ENCODE measurements around the gene GOLM1. TPM values are rescaled to one million over a fixed set of nuclear protein-coding genes. Genes with fewer than 3 reads are reported as not detected.
"Not testable (repeated sequence)": the region's sequence is repeated elsewhere in the genome, so short reads cannot be mapped to it uniquely, and the experiment has no call there.

The GOLM1 gene
- total RNA-seq, 1 donor from 2014 or later = 4.0 TPM

- intact Hi-C loops (cut with micrococcal nuclease) = no loop called here
These were observed 7.9 kb downstream of the GOLM1 start for GRCh38 chr9:86091477-86091876.

DNA sequence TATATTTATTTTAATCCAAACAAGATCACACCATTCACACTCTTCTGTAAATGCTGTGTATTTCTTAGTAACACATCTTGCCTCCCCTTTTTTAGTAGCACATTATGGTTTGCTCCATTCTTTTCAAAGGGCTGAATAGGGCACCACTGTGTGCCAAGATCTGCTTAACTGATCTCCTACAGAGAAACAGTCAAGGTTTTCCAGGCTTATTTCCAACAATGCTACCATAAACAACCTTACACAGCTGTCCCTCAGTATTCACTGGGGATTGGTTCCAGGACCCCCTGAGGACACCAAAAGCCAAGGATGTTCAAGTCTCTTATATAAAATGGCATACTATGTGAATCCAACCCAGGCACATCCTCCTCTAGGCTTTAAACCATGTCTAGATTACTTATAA, 16.5 kb downstream of the GOLM1 start:
- intact Hi-C loops (cut with micrococcal nuclease) = loop anchor here (10.0 kb wide), 1 partner anchor 982 kb away; no protein-coding TSS in a partner anchor

- intact Hi-C loops (cut with micrococcal nuclease) = loop anchor here (10.0 kb wide), 1 partner anchor 985 kb away; no protein-coding TSS in a partner anchor
These were observed 19.4 kb downstream of the GOLM1 start for GRCh38 chr9:86079865-86080469.

DNA sequence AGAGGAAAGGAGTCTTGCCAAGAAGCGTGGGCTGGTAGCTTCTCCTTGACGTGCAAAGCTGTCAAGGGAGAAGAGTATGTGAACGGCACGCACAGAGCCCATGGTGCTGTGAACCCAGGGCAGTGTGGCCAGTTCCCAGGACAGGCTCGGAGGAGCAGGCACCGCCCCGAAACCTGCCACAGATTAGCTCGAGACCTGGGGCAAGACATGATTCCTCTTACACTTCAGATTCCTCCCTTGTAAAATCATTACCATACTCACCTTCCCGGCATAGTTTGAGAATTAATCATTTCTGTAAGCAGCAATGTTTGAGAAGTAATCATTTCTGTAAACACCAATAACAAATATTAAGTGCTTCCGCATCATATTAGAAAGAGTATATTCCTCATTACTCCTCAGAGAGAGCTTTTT, 19.9 kb downstream of the GOLM1 start:
- intact Hi-C loops (cut with micrococcal nuclease) = no loop called here

DNA sequence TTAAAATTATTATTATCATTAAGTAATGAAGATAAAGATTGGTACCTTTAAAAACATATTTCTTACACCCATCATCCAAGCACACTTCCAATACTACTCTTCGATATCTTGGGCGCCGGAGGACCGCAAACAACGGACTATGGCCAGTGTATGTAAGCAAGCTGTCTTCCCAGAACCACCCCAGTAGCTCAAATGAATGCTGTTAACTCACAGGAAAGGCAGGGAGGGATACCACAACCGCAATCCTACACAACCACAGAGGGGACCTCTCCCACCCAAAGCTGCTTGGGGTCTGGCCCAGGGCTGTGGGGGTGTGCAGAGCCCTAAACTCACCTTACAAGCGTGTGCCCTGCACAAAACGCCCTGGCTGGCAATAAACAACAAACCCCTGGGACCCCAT, 20.6 kb downstream of the GOLM1 start:
- intact Hi-C loops (cut with micrococcal nuclease) = no loop called here

GRCh38 chr9:86077276-86077675, 22.1 kb downstream of the GOLM1 start:
- intact Hi-C loops (cut with micrococcal nuclease) = no loop called here

- intact Hi-C loops (cut with micrococcal nuclease) = no loop called here
These were observed 23.9 kb downstream of the GOLM1 start for GRCh38 chr9:86075132-86076109.

DNA sequence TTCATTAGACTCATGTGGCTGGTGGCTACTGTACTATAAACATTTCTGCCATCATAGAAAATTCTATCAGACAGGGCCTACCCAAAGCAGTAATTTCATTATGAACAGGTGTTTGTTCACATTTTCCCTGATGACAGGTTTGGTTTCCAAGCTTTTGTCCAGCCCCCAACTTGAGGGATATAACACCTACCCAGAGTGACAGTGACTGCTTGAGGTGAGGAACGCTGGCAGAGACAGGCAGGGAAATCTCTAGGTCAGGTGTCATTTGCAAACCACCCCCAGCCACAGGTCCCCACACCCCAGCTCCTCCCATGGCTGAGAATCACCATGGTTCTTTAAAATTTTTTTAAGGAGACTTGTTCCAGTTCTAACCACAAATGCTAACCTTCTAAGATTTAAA, 25.5 kb downstream of the GOLM1 start:
- intact Hi-C loops (cut with micrococcal nuclease) = no loop called here

DNA sequence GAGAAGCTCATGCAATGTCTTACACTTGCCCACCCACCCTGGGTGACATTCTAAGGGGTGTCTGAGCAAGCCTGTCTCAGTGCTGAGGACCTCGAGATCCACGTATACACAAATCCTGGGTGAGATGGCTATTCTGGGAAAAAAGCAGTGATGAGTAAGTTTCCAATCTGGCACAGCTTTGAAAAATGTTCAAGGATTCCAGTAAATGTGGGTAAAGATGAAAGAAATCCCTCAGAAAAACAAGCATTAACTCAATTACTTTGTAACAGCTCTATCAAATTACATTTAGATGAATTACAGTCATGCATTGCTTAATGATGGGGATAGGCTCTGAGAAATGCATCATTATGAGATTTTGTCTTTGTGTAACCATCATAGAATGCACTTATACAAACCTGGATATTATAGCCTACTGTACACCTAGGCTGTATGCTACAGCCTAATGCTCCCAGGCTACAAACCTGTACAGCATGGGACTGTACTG, 26.9 kb downstream of the GOLM1 start:
- intact Hi-C loops (cut with micrococcal nuclease) = no loop called here

GRCh38 chr9:86069206-86069869, 30.0 kb downstream of the GOLM1 start:
- intact Hi-C loops (cut with micrococcal nuclease) = no loop called here

DNA sequence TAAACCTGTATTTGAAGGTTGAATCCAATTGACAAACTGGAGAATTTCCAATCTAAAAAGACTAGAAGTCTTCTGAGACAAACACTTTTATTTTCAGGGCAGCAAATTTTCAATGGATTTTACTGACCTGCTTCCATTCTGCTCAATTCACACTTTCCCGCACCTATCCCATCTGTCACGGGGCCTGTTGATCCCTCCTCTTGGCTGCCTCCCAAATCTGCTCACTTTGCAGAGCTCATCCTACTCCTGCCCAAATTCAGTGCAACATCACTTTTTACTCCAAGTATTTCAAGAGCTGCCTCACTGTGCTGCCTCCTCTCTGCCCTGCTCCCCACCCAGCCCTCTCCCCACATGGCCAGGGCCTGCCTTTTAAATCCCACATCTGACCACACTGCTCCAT, 35.1 kb downstream of the GOLM1 start:
- intact Hi-C loops (cut with micrococcal nuclease) = no loop called here

GRCh38 chr9:86062845-86063693, 36.3 kb downstream of the GOLM1 start:
- intact Hi-C loops (cut with micrococcal nuclease) = no loop called here

DNA sequence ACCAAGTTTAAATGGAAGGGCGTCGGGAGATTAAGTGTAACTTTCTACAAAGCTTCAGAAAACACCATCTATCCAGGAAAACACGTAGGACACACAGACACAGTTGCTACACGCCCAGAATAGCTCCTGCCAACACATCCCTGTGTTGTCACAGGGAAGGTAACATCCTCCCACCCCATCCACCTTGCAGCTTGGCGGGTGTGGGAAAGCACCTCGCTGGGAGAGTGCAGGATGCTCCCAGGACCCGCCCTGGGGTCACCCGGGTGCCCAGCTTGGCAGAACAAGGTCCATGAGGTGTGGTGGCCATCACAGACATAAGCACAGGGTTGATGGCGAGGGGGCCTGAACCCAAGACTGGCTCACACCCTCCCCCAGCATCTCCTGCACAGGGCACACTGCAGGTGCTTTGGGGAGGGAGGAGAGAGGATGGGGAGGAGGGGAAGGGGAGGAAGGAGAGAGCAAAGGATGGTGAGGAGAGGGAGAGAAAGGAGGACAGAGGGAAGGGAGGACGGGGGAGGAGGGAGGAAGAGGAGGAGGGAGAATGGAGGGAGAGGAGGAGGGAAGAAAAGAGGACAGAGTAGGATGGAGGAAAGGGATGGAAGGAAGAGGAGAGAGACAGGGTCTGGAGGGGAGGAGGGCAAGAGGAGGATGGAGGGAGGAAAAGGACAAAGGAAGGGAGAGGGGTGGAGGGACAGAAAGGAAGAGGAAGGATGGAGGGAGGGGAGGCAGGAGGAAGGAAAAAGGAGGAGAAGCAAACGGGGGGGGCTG, 37.2 kb downstream of the GOLM1 start:
- intact Hi-C loops (cut with micrococcal nuclease) = no loop called here

DNA sequence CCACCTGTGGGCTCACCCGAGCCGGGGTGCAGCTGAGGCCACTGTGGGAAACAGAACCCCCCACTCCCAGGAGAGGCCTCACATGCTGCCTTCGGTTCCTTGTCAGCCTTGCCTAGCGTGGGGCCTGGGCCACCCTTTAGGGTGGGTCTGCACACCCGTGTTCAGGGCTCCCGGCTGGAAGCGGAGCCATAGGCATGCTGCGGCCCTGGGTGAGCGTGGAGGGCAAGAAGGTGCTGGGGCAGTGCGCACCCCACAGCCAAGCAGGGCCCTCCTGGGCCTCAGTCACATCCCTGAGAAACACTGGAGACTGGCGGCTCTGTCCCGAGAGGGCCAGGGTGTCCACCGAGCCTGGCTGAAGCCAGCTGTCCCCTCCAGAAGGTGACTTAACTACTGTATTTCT, 41.9 kb downstream of the GOLM1 start:
- intact Hi-C loops (cut with micrococcal nuclease) = no loop called here

DNA sequence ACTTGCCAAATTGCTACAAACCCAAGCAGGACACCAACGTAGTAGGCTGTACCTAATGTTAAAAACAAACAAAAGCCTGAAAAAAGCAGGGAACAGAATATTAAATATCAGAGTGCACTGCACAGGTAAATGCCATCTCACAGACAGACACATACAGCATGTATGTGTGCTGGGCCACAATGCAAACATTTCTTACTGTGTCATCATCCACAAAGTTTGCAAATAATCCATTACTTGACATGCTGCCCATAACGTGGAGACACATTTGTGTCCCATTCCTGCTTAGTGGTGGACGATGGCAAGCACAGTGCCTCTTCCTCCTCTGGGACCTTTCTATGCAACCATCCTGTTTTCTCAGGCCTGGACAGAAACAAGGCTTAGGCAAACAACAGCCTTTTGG, 44.7 kb downstream of the GOLM1 start:
- intact Hi-C loops (cut with micrococcal nuclease) = no loop called here

GRCh38 chr9:86052556-86053468, 46.5 kb downstream of the GOLM1 start:
- intact Hi-C loops (cut with micrococcal nuclease) = no loop called here

- intact Hi-C loops (cut with micrococcal nuclease) = not testable (repeated sequence)
These were observed 51.2 kb downstream of the GOLM1 start for GRCh38 chr9:86048018-86048742.

GRCh38 chr9:86047361-86047760, 52.0 kb downstream of the GOLM1 start:
- intact Hi-C loops (cut with micrococcal nuclease) = no loop called here
